CD1c-positive myeloid dendritic cell (primary cell): ENCODE data around the gene TNFSF4.

Source experiments
- DNase-seq: peaks from one replicate; pipeline ENCODE4 v3.0.0-alpha.2; 2016; ENCODE audit errors: extremely low spot score

The TNFSF4 gene

GRCh38 chr1:173210716-173211231 lies 3.6 kb upstream of the TNFSF4 start:
- DNase-seq, result no peak

GRCh38 chr1:173210283-173210682 lies 3.2 kb upstream of the TNFSF4 start:
- DNase-seq, result no peak

- no peak for DNase-seq
These were observed 1.7 kb upstream of the TNFSF4 start for GRCh38 chr1:173208868-173209267.

- DNase-seq, result no peak
These were observed 1.0 kb upstream of the TNFSF4 start for GRCh38 chr1:173208146-173208545.

GRCh38 chr1:173205146-173206051 lies 1.7 kb downstream of the TNFSF4 start:
- DNase-seq, result no peak

- no peak for DNase-seq
These were observed 2.4 kb downstream of the TNFSF4 start for GRCh38 chr1:173204693-173205092.

GRCh38 chr1:173202424-173203145 lies 4.5 kb downstream of the TNFSF4 start:
- DNase-seq, result peak; percentile 57

- DNase-seq, result peak; percentile 49
These were observed 5.2 kb downstream of the TNFSF4 start for GRCh38 chr1:173201969-173202368.

GRCh38 chr1:173195596-173196088 lies 11.5 kb downstream of the TNFSF4 start:
- no peak for DNase-seq

GRCh38 chr1:173193639-173194038 lies 13.5 kb downstream of the TNFSF4 start:
- DNase-seq, result peak; percentile 87

GRCh38 chr1:173191011-173191705 lies 16.0 kb downstream of the TNFSF4 start:
- peak; percentile 21 for DNase-seq

- peak; percentile 33 for DNase-seq
These were observed 16.8 kb downstream of the TNFSF4 start for GRCh38 chr1:173190101-173190936.

- no peak for DNase-seq
These were observed 19.4 kb downstream of the TNFSF4 start for GRCh38 chr1:173187671-173188237.

- DNase-seq, result no peak
These were observed 25.3 kb downstream of the TNFSF4 start for GRCh38 chr1:173181791-173182190.

GRCh38 chr1:173176246-173176645 lies 30.9 kb downstream of the TNFSF4 start:
- no peak for DNase-seq

- no peak for DNase-seq
These were observed 31.5 kb downstream of the TNFSF4 start for GRCh38 chr1:173175514-173176145.

GRCh38 chr1:173173388-173173787 lies 33.7 kb downstream of the TNFSF4 start:
- no peak for DNase-seq

- no peak for DNase-seq
These were observed 36.0 kb downstream of the TNFSF4 start for GRCh38 chr1:173171152-173171551.

- DNase-seq, result no peak
These were observed 38.2 kb downstream of the TNFSF4 start for GRCh38 chr1:173168941-173169340.

- no peak for DNase-seq
These were observed 42.4 kb downstream of the TNFSF4 start for GRCh38 chr1:173164686-173165085.
